GM12878 (cell line): ENCODE results near the gene TKT. TPM values are rescaled to one million over a fixed set of nuclear protein-coding genes. Genes with fewer than 3 reads are reported as not detected.

Experiments used
- ATAC-seq: fragments of 200-7000 bp; cut with Tn5 transposase; 3 replicates; pipeline ENCODE4 v1.9.1; 2020; ENCODE audit warnings: mild to moderate bottlenecking, moderate library complexity
- BruUV-seq: library from RNA; stranded (reverse); fragments of 400-500 nt; replicated peaks from 2 replicates; lab custom pipeline; 2021; lab: Mats Ljungman, UMichigan
- CTCF ChIA-PET: fragments of 300-600 bp; sonication (Branson Sonifier 250); formaldehyde crosslinking; extraction: SDS; loops from one replicate; lab custom pipeline; 2021; ENCODE audit warnings: inconsistent platforms; lab: Yijun Ruan, JAX
- POLR2A ChIA-PET: fragments of 350-600 bp; formaldehyde crosslinking; extraction: SDS; loops from one replicate; lab custom pipeline; 2021; ENCODE audit warnings: inconsistent platforms; lab: Charles Lee
- RAD21 ChIA-PET: fragments of 300-600 bp; sonication (Branson Sonifier 250); formaldehyde crosslinking; loops from one replicate; lab custom pipeline; 2023; ENCODE audit warnings: antibody characterized with exemption; ENCODE audit not compliant: unreplicated experiment; lab: Charles Lee
- SMC1A ChIA-PET: fragments of 300-600 bp; sonication (Branson Sonifier 250); formaldehyde crosslinking; loops from one replicate; lab custom pipeline; 2023; ENCODE audit not compliant: unreplicated experiment, uncharacterized antibody; lab: Charles Lee
- DNase-seq: peaks from one replicate; pipeline ENCODE4 v3.0.0-alpha.2; 2011; ENCODE audit warnings: low read depth, low spot score
- FAIRE-seq: peaks from 3 replicates; lab custom pipeline; 2011; peaks lifted over from hg19 to GRCh38; lab: Jason Lieb, UNC
- H2AFZ ChIP-seq: 2 replicates; pipeline ENCODE4 v1.6.0; 2011; ENCODE audit warnings: low read depth, low read length, control low read depth; ENCODE audit not compliant: control insufficient read depth
- H3K27ac ChIP-seq: 2 replicates; pipeline ENCODE4 v1.5.1; 2011; ENCODE audit warnings: control low read depth; ENCODE audit not compliant: control insufficient read depth, insufficient read depth
- H3K27me3 ChIP-seq, 2 experiments: replicated peaks in 1 of 2; 2 replicates each; pipeline versions ENCODE4 v1.6.0 to v1.6.1; 2011; ENCODE audit warnings: low read length in 1 of 2; ENCODE audit not compliant: control insufficient read depth in 2 of 2, insufficient read depth in 2 of 2
- H3K36me3 ChIP-seq, 2 experiments: 2 replicates each; pipeline ENCODE4 v1.5.1; 2011; ENCODE audit warnings: low read length in 1 of 2; ENCODE audit not compliant: control insufficient read depth in 2 of 2, insufficient read depth in 2 of 2
- H3K4me1 ChIP-seq: 2 replicates; pipeline ENCODE4 v1.6.1; 2011; ENCODE audit warnings: mild to moderate bottlenecking, low read length, moderate library complexity, mixed read lengths; ENCODE audit not compliant: control insufficient read depth, insufficient read depth
- H3K4me2 ChIP-seq: 2 replicates; pipeline ENCODE4 v1.6.0; 2011; ENCODE audit warnings: control low read depth; ENCODE audit not compliant: control insufficient read depth, insufficient read depth
- H3K4me3 ChIP-seq: fragments of 200-600 bp; sonication (generic); 2 replicates; pipeline ENCODE4 v1.5.1; 2016
- H3K79me2 ChIP-seq: 2 replicates; pipeline ENCODE4 v1.6.0; 2011; ENCODE audit warnings: low read length; ENCODE audit not compliant: control insufficient read depth, insufficient read depth
- H3K9ac ChIP-seq: 2 replicates; pipeline ENCODE4 v1.8.0; 2011; ENCODE audit warnings: low read length, control low read depth, mixed read lengths; ENCODE audit not compliant: control insufficient read depth, insufficient read depth
- H3K9me3 ChIP-seq: replicated peaks from 3 replicates; pipeline ENCODE4 v1.5.1; 2011; ENCODE audit warnings: mild to moderate bottlenecking, low read length; ENCODE audit not compliant: control insufficient read depth, insufficient read depth
- H4K20me1 ChIP-seq: 2 replicates; pipeline ENCODE4 v1.6.0; 2011; ENCODE audit not compliant: control insufficient read depth, insufficient read depth
- ATF2 ChIP-seq: IDR thresholded peaks from 2 replicates; pipeline ENCODE4 v1.6.1; 2012; ENCODE audit warnings: low read length, inconsistent platforms
- ATF7 ChIP-seq: fragments of 450-650 bp; IDR thresholded peaks from 2 replicates; pipeline ENCODE4 v1.6.1; 2016; ENCODE audit warnings: low read depth, mild to moderate bottlenecking
- BCL3 ChIP-seq: IDR thresholded peaks from 2 replicates; pipeline ENCODE4 v1.6.1; 2011; ENCODE audit warnings: borderline replicate concordance, low read depth, mild to moderate bottlenecking, moderate library complexity, low read length; ENCODE audit not compliant: insufficient read depth, poor library complexity, severe bottlenecking
- BHLHE40 ChIP-seq, 2 experiments: fragments of 450-650 bp in 1 of 2; IDR thresholded peaks; 2 replicates each; pipeline ENCODE4 v1.6.1; 2011 to 2017; ENCODE audit warnings: low read depth in 2 of 2, borderline replicate concordance in 1 of 2, improper control_type of control experiment in 1 of 2, low read length in 1 of 2, mild to moderate bottlenecking in 1 of 2
- ETV6 ChIP-seq, 2 experiments: fragments of 450-650 bp in 1 of 2; IDR thresholded peaks in 1 of 2; conservative IDR thresholded peaks in 1 of 2; 2 replicates each; pipeline ENCODE4 v1.6.1; 2014; ENCODE audit warnings: antibody characterized with exemption in 1 of 2, borderline replicate concordance in 1 of 2, low read depth in 1 of 2, mild to moderate bottlenecking in 1 of 2, moderate library complexity in 1 of 2
- GABPA ChIP-seq: IDR thresholded peaks from 2 replicates; pipeline ENCODE4 v1.6.1; 2014; ENCODE audit warnings: antibody characterized with exemption, low read depth, mild to moderate bottlenecking, inconsistent platforms
- POLR2A ChIP-seq: IDR thresholded peaks from 2 replicates; pipeline ENCODE4 v1.6.1; 2011; ENCODE audit warnings: low read depth, mild to moderate bottlenecking, low read length
- POLR2AphosphoS2 ChIP-seq: IDR thresholded peaks from 2 replicates; pipeline ENCODE4 v1.6.1; 2011; ENCODE audit warnings: low read depth, mild to moderate bottlenecking, low read length, improper control_type of control experiment, moderate library complexity
- POLR2AphosphoS5 ChIP-seq: IDR thresholded peaks from 2 replicates; pipeline ENCODE4 v1.6.1; 2011; ENCODE audit warnings: mild to moderate bottlenecking, low read length, inconsistent platforms
- RAD51 ChIP-seq: fragments of 450-650 bp; IDR thresholded peaks from 2 replicates; pipeline ENCODE4 v1.6.1; 2016; ENCODE audit warnings: moderate library complexity, mild to moderate bottlenecking, inconsistent platforms
- RCOR1 ChIP-seq: conservative IDR thresholded peaks from 2 replicates; pipeline ENCODE4 v1.6.1; 2012; ENCODE audit warnings: low read depth, low read length, improper control_type of control experiment
- SREBF2 ChIP-seq: IDR thresholded peaks from 2 replicates; pipeline ENCODE4 v1.6.1; 2012; ENCODE audit warnings: mild to moderate bottlenecking, low read length
- STAT1 ChIP-seq: fragments of 450-650 bp; conservative IDR thresholded peaks from 2 replicates; pipeline ENCODE4 v1.6.1; 2014; ENCODE audit warnings: antibody characterized with exemption, mild to moderate bottlenecking
- STAT3 ChIP-seq: IDR thresholded peaks from 2 replicates; pipeline ENCODE4 v1.6.1; 2011; ENCODE audit warnings: low read depth, low read length, improper control_type of control experiment
- TCF3 ChIP-seq: IDR thresholded peaks from 2 replicates; pipeline ENCODE4 v1.6.1; 2012; ENCODE audit warnings: low read depth, mild to moderate bottlenecking, low read length, borderline replicate concordance; ENCODE audit not compliant: insufficient read depth
- ZBTB33 ChIP-seq: fragments of 450-650 bp; IDR thresholded peaks from 2 replicates; pipeline ENCODE4 v1.6.1; 2017; ENCODE audit warnings: mild to moderate bottlenecking
- WGBS: methylation state at CpG from one replicate; pipeline ENCODE4 v1.1.6; 2016; ENCODE audit warnings: low lambda C conversion rate; ENCODE audit not compliant: insufficient replicate concordance, insufficient coverage; ENCODE audit errors: missing lambda C conversion rate; 5-methylcytosine and 5-hydroxymethylcytosine counted together
- in situ Hi-C: fragments of 300-500 bp; cut with MboI; formaldehyde crosslinking; loops from 9 replicates; pipeline ENCODE4 v1.14.3; 2018; ENCODE audit warnings: mixed read lengths
- intact Hi-C: fragments of 100-400 bp; cut with micrococcal nuclease; formaldehyde crosslinking; loops from one replicate; pipeline ENCODE4 v1.14.2; 2022; ENCODE audit not compliant: unreplicated experiment
- polyA plus RNA-seq, 11 experiments: library from polyadenylated mRNA; depleted of rRNA in 4 of 11; unstranded in 6 of 11; stranded (reverse) in 5 of 11; fragments of >200 nt; fragmentation: Nextera tagmentation in 4 of 11; fragmentation: Illumina TruSeq in 1 of 11; extraction: Ambion mirVana in 4 of 11; extraction: Trizol in 1 of 11; gene quantifications; 1 replicate in 1 of 11; 2 replicates in 10 of 11; pipeline versions ENCODE4 v1.2.1 to v1.2.3, GENCODE V29; 2011 to 2016; ENCODE audit warnings: inconsistent platforms in 2 of 11, missing spikeins in 2 of 11, low read depth in 1 of 11
- total RNA-seq, 4 experiments: library from RNA; depleted of rRNA in 3 of 4; stranded (reverse); fragments of >200 nt in 3 of 4; fragmentation: Illumina TruSeq in 1 of 4; extraction: Trizol in 1 of 4; gene quantifications; 2 replicates each; pipeline versions ENCODE4 v1.2.1 to v1.2.3, GENCODE V29; 2013 to 2021

TKT gene
- total and polyA plus RNA-seq, 10 of the 15 experiments (the other 5 are each of a cell fraction or from before 2014, with no cell fraction given), result 56.4 to 385 (median 143) TPM

GRCh38 chr3:53180305-53181023, 75.4 kb downstream of the TKT start (continued):
- TF ChIP-seq ETV6 (conservative IDR thresholded peaks at IDR 0.05 in 1 of 2, IDR thresholded peaks at IDR 0.05 in 1 of 2; ENCODE audit: borderline replicate concordance in 1 of 2, low read depth in 1 of 2) (no peak; a peak in 1 of 4 replicates), ATF2 (no peak; the same call in 1 of the 2 replicates), ATF7 (0 out of 2 replicates have a peak, but pooled peaks have one; percentile 35), POLR2A (peak; percentile 63)

- intact Hi-C loops, result no loop called here
- SMC1A ChIA-PET, result interaction anchor here (0.9 to 4.6 kb wide), 4 partner anchors 8 to 15 kb away, joined by 3 to 21 read pairs (median 7); no protein-coding TSS in a partner anchor
- in situ Hi-C loops, result no loop called here
- Histone ChIP-seq H3K36me3 (peaks cover 27 to 59% of the 10 kb centered on the region in 2 experiments), H4K20me1 (no peaks in the 10 kb centered on the region), H3K4me3 (no peak overlapping the region), H3K4me1 (peaks cover 56% of the 10 kb centered on the region), H3K9me3 (no peaks in the 10 kb centered on the region), H2AFZ (no peak overlapping the region), H3K9ac (no peak overlapping the region), H3K27me3 (no peaks in the 10 kb centered on the region), H3K79me2 (peaks cover 40% of the 10 kb centered on the region), H3K4me2 (no peak overlapping the region), H3K27ac (peak overlapping the region; percentile 93)
- POLR2A ChIA-PET, result interaction anchor here (1.0 to 3.1 kb wide), 6 partner anchors 8 to 19 kb away, joined by 3 to 22 read pairs (median 6); no protein-coding TSS in a partner anchor
- FAIRE-seq, result no peak
- DNase-seq, result no peak
- no peak for ATAC-seq
- RAD21 ChIA-PET, result interaction anchor here (1.5 to 3.3 kb wide), 4 partner anchors 10 to 19 kb away, joined by 9 to 29 read pairs (median 20); partner anchors contain the start of gene PRKCD
- 96% methylated on average over 20 of the region's 20 CpGs for WGBS
- no TSS peak for BruUV-seq
- CTCF ChIA-PET, result interaction anchor here (1.5 to 4.5 kb wide), 5 partner anchors 10 to 50 kb away, joined by 3 to 25 read pairs (median 8); no protein-coding TSS in a partner anchor
- TF ChIP-seq STAT1 (no peak), STAT3 (no peak), BHLHE40 (IDR thresholded peaks at IDR 0.05; ENCODE audit: borderline replicate concordance in 1 of 2, low read depth in 2 of 2, low read length in 1 of 2) (no peak), SREBF2 (no peak), TCF3 (0 out of 2 replicates have a peak, but pooled peaks have one; percentile 45), RCOR1 (no peak), POLR2A (peak; percentile 62), POLR2AphosphoS2 (no peak), ZBTB33 (no peak), BCL3 (peak; percentile 24), POLR2AphosphoS5 (no peak), RAD51 (no peak), GABPA (no peak)
Measured at GRCh38 chr3:53179580-53179979, 76.2 kb downstream of the TKT start.
